ENCODE results near the gene SUMF1.

The SUMF1 gene

DNA sequence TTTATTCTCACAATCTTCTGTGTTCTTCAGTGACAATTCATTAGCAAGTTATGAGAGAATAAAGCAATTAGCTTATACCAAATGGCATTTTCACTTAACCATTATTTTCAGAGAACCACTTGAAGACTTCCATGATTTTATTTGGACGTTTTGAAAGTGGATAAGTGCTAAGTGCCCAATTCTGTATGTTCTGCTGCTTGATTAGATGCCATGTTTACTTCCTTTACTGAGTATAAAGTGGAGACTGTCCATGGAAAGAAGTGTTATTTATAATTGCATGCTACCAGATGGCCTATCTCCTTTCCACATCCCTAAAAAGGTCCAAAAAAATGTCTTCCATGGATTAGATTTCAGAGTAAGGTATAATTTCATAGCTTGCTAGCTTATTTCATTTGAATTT lies 69.6 kb downstream of the SUMF1 start:
- TF ChIP-seq ZBTB7A (IDR thresholded peaks at IDR 0.05; ENCODE audit: low read depth) = no peak
- TF ChIP-seq, protein P1, sequence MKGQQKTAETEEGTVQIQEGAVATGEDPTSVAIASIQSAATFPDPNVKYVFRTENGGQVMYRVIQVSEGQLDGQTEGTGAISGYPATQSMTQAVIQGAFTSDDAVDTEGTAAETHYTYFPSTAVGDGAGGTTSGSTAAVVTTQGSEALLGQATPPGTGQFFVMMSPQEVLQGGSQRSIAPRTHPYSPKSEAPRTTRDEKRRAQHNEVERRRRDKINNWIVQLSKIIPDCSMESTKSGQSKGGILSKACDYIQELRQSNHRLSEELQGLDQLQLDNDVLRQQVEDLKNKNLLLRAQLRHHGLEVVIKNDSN (IDR thresholded peaks at IDR 0.05) = no peak
- TF ChIP-seq EGR1 (IDR thresholded peaks at IDR 0.05) = no peak
- TF ChIP-seq CEBPB (IDR thresholded peaks at IDR 0.05) = no peak
- TF ChIP-seq EP300 (IDR thresholded peaks at IDR 0.05; ENCODE audit: borderline replicate concordance) = no peak
- TF ChIP-seq TCF12 (IDR thresholded peaks at IDR 0.05; ENCODE audit: low read depth) = no peak
- TF ChIP-seq YY1 (IDR thresholded peaks at IDR 0.05; ENCODE audit: low read depth) = no peak
- TF ChIP-seq TEAD4 (IDR thresholded peaks at IDR 0.05) = no peak
- no peak for TF ChIP-seq REST (IDR thresholded peaks at IDR 0.05; ENCODE audit: low read depth)
- no peak for TF ChIP-seq TAF1 (IDR thresholded peaks at IDR 0.05; ENCODE audit: low read depth)
- no peak for TF ChIP-seq FOXM1 (IDR thresholded peaks at IDR 0.05; ENCODE audit: borderline replicate concordance, low read depth)
- no peak for TF ChIP-seq MAX (IDR thresholded peaks at IDR 0.05)
- TF ChIP-seq CREB1 (IDR thresholded peaks at IDR 0.05; ENCODE audit: low read depth) = no peak
- TF ChIP-seq NFIC (IDR thresholded peaks at IDR 0.05) = no peak
- no peak for TF ChIP-seq RAD21 (IDR thresholded peaks at IDR 0.05; ENCODE audit: low read depth)

DNA sequence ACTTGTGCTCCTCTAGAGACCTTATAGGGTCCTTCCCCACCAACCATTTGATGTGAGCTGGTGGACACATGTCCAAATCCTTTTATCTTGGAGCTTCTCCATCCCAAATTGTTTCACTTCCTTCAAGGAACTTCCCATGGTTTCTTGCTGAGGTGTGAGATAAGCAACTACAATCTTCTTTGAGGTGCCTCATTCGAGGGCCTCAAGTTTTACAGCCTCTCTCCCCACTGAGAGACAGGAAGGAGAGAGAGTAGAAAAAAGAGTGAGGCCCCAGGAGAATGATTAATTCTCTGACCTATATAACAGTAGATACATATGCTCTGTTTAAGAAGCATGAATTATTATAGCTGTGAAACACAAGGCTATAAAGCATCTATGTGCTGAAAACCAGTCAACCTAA lies 70.5 kb downstream of the SUMF1 start:
- no peak for TF ChIP-seq EP300 (IDR thresholded peaks at IDR 0.05; ENCODE audit: borderline replicate concordance)
- TF ChIP-seq RAD21 (IDR thresholded peaks at IDR 0.05; ENCODE audit: low read depth) = no peak
- no peak for TF ChIP-seq TAF1 (IDR thresholded peaks at IDR 0.05; ENCODE audit: low read depth)
- TF ChIP-seq CEBPB (IDR thresholded peaks at IDR 0.05) = no peak
- TF ChIP-seq MAX (IDR thresholded peaks at IDR 0.05) = no peak
- no peak for TF ChIP-seq ZBTB7A (IDR thresholded peaks at IDR 0.05; ENCODE audit: low read depth)
- no peak for TF ChIP-seq YY1 (IDR thresholded peaks at IDR 0.05; ENCODE audit: low read depth)
- TF ChIP-seq TEAD4 (IDR thresholded peaks at IDR 0.05) = no peak

GRCh38 chr3:4396006-4396405 lies 71.1 kb downstream of the SUMF1 start:
- TF ChIP-seq REST (IDR thresholded peaks at IDR 0.05; ENCODE audit: low read depth) (no peak), FOXM1 (IDR thresholded peaks at IDR 0.05; ENCODE audit: borderline replicate concordance, low read depth) (no peak), TCF12 (IDR thresholded peaks at IDR 0.05; ENCODE audit: low read depth) (no peak), MAX (IDR thresholded peaks at IDR 0.05) (no peak), TEAD4 (IDR thresholded peaks at IDR 0.05) (no peak), NFIC (IDR thresholded peaks at IDR 0.05) (no peak), CREB1 (IDR thresholded peaks at IDR 0.05; ENCODE audit: low read depth) (no peak), CEBPB (IDR thresholded peaks at IDR 0.05) (no peak), EGR1 (IDR thresholded peaks at IDR 0.05) (no peak), RAD21 (IDR thresholded peaks at IDR 0.05; ENCODE audit: low read depth) (no peak), TAF1 (IDR thresholded peaks at IDR 0.05; ENCODE audit: low read depth) (no peak), ZBTB7A (IDR thresholded peaks at IDR 0.05; ENCODE audit: low read depth) (no peak)
- TF ChIP-seq, protein P1 (IDR thresholded peaks at IDR 0.05) = no peak

DNA sequence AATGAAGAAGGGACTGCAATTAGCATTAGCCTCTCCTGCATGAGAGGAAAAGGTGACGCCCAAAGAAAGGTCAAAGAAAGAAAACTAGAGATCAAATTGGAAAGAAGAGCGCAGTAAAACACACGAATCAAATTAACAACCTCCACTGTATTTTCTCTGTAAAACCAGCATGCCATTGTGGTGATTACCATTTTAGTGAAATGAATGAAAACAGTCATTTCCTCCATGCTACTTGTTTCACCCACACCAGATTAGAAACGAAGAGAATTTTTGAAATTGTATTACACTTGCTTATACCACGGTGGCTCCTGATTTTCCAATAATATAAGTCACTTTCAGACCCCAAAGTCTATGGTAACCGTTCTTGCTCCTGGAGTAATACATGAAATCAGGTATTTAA lies 71.6 kb downstream of the SUMF1 start:
- TF ChIP-seq, protein P1 (IDR thresholded peaks at IDR 0.05) = no peak
- TF ChIP-seq TEAD4 (IDR thresholded peaks at IDR 0.05) (no peak), TCF12 (IDR thresholded peaks at IDR 0.05; ENCODE audit: low read depth) (no peak), EP300 (IDR thresholded peaks at IDR 0.05; ENCODE audit: borderline replicate concordance) (no peak), NFIC (IDR thresholded peaks at IDR 0.05) (no peak), CEBPB (IDR thresholded peaks at IDR 0.05) (no peak), REST (IDR thresholded peaks at IDR 0.05; ENCODE audit: low read depth) (no peak), FOXM1 (IDR thresholded peaks at IDR 0.05; ENCODE audit: borderline replicate concordance, low read depth) (no peak), MAX (IDR thresholded peaks at IDR 0.05) (no peak), TAF1 (IDR thresholded peaks at IDR 0.05; ENCODE audit: low read depth) (no peak), CREB1 (IDR thresholded peaks at IDR 0.05; ENCODE audit: low read depth) (no peak), EGR1 (IDR thresholded peaks at IDR 0.05) (no peak), ZBTB7A (IDR thresholded peaks at IDR 0.05; ENCODE audit: low read depth) (no peak), RAD21 (IDR thresholded peaks at IDR 0.05; ENCODE audit: low read depth) (no peak), YY1 (IDR thresholded peaks at IDR 0.05; ENCODE audit: low read depth) (no peak)

Data from Ishikawa (cell line).